T-helper 1 cell treated with Interleukin-12 subunit alpha and Interleukin-12 subunit beta and Interleukin-4 antibody, amounts not matched to agents 30 ng/mL and 1 ng/mL, for 36 hours (primary cell): ENCODE data around the gene MAGEA6. TPM values are rescaled to one million over a fixed set of nuclear protein-coding genes. Genes with fewer than 3 reads are reported as not detected.
"Not testable (repeated sequence)": the region's sequence is repeated elsewhere in the genome, so short reads cannot be mapped to it uniquely, and the experiment has no call there.

Experiments
- intact Hi-C: fragments of 100-400 bp; cut with micrococcal nuclease; formaldehyde crosslinking; loops from one replicate; pipeline ENCODE4 v1.15.1; 2024
- total RNA-seq: library from RNA; stranded (reverse); gene quantifications from 2 replicates; pipeline ENCODE4 v1.2.3, GENCODE V29; 2022

Gene MAGEA6
- total RNA-seq, result not detected in 2 replicates

- intact Hi-C loops, result not testable (repeated sequence)
These were observed at the start of gene MAGEA6 for GRCh38 chrX:152769549-152770289. TSS of gene MAGEA6 (minus strand) at chrX:152769689. CDS start at chrX:152767650, 2,039 bp downstream.

DNA sequence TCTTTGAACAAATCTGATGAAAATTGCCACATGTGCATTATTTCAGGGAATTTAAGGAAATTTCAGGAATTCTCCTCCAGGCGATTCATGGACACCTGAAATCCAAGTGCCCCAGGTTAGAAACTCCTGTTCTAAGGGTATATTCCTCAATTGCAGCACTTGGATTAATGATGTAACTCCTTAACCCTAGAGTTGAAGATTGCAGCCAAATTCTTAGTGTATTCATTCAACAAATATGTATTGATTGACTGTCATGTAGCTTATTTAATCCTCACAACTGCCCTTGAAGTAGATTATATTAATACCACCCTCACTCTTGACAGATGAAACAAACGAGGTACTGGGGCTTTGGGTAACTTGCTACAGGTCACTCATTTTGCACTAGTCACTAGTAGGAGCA, 49.8 kb upstream of the MAGEA6 start:
- intact Hi-C loops, result loop anchor here (5.0 kb wide), 2 partner anchors 1067 to 1667 kb away; no protein-coding TSS in a partner anchor

DNA sequence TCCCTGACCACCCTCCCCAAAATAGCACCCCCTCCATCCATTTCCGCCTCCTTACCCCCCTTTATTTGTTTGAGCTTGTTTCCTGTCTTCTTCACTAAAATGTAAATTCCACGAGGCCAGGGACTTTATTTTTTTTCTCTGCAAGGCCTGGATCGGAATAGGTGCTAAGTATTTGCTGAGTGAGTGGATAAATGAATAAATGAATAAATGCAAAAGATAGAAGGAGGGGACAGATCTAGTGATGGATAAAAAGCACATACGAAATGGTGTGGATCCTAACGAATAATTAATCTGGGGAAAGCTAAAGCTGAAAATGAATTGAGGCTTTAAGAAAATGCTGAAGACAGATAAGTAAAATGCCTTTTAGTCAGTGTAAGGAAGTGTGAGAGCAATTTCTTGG, 48.9 kb upstream of the MAGEA6 start:
- intact Hi-C loops, result loop anchor here (5.0 kb wide), 2 partner anchors 1066 to 1666 kb away; no protein-coding TSS in a partner anchor

- intact Hi-C loops, result loop anchor here (1.0 to 5.0 kb wide), 3 partner anchors 175 to 1665 kb away; no protein-coding TSS in a partner anchor
These were observed 47.7 kb upstream of the MAGEA6 start for GRCh38 chrX:152817078-152817764.

GRCh38 chrX:152814048-152814447, 44.6 kb upstream of the MAGEA6 start:
- intact Hi-C loops, result no loop called here

- intact Hi-C loops, result no loop called here
These were observed 43.7 kb upstream of the MAGEA6 start for GRCh38 chrX:152813206-152813605.

GRCh38 chrX:152810403-152810802, 40.9 kb upstream of the MAGEA6 start:
- intact Hi-C loops, result no loop called here

DNA sequence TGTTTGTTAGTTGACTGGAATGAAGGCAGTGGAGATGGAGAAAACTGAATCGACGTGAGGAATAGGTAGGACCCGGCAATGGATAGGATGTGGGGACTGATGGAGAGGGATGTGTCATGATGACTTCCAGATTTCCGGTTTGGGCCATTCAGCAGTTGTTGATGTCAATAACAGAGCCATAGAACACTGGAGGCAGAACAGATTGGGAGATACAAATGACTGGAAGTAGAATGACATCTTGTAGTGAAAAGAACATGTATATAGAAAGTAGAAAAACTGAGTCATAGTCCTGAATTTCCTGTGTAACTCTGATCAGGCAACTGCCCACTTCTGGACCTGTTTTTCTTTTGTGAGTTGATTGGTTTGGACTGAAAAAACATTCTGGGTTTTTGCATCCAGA, 36.5 kb upstream of the MAGEA6 start:
- intact Hi-C loops, result no loop called here

DNA sequence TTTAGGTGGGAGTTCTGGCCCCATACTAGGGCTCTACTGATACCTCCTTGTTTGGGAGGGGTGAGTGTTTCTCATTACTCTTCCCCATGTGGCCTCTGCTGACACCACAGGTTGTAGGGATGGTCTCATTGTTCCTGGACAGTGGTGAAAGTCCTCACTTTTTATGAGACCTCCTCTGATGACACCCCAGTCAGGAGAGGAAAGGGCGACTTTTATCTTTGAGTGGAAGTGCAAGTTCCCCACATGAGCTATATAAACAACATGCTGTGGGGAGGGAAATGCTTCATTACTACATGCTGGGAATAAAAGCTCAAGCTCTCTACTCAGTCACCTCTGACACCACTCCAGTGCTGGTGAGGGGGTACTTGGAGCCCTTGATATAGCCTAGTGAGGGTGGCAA, 29.5 kb upstream of the MAGEA6 start:
- intact Hi-C loops, result no loop called here

- intact Hi-C loops, result not testable (repeated sequence)
These were observed 17.6 kb upstream of the MAGEA6 start for GRCh38 chrX:152787062-152787461.

DNA sequence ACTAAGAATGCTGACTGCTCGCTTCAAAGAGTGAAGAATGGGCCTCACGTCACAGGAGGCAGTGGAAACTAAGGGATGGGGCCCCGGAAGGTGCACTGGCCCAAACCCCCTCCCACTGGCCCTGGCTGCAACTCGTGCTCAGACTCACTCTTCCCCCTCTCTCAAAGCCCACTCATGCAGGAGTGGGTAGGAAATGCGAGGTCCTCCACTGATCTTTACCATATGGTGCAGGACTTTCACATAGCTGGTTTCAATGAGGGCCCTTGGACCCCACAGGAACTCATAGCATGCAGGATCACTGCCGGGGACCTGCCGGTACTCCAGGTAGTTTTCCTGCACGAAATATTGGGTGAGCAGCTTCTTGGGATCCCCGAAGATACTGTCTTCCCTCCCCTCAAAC, 2.9 kb downstream of the MAGEA6 start:
- intact Hi-C loops, result not testable (repeated sequence)

DNA sequence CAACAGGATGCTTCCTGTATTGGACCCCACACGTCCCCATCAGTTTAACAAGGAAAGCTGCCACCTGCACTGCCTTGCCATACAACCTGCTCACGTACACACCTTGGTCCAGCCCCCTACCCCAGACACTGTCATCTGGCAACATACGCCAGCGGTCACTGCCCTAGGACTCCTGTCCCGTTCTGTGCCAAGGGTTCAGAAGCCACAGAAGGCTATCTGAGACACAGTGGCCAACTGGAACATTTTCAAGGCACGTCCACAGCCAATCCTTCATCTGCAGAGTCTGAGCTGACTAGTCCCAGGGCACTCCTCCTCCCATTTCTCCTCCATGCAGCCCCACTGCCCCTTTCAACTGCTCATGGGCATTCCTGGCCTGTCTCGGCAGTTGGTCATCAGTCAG, 7.9 kb downstream of the MAGEA6 start:
- intact Hi-C loops, result not testable (repeated sequence)

DNA sequence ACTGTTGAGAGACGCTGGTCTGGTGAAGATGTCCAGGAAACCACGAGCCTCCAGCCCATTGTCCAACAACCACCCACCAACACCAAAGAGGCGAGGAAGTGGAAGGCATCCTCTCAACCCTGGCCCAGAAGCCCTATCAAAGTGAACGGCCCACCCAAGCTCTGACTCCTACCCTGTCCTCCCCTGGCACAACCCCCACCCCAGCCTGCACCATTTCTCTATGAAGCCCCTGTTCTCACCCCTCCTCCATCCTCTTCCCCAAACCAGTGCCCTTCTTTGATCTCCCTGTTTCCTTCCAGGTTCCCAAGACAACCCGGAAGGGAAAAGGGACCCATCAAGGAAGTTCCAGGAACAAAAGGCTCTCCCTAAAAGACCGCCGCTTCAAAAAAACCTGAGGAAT, 9.9 kb downstream of the MAGEA6 start:
- intact Hi-C loops, result not testable (repeated sequence)

GRCh38 chrX:152758918-152759317, 10.6 kb downstream of the MAGEA6 start, which contains the start of gene CSAG3:
TSS of gene CSAG3 (plus strand) at chrX:152759218.
- intact Hi-C loops, result not testable (repeated sequence)

- intact Hi-C loops, result not testable (repeated sequence)
These were observed 14.6 kb downstream of the MAGEA6 start for GRCh38 chrX:152754871-152755270.

DNA sequence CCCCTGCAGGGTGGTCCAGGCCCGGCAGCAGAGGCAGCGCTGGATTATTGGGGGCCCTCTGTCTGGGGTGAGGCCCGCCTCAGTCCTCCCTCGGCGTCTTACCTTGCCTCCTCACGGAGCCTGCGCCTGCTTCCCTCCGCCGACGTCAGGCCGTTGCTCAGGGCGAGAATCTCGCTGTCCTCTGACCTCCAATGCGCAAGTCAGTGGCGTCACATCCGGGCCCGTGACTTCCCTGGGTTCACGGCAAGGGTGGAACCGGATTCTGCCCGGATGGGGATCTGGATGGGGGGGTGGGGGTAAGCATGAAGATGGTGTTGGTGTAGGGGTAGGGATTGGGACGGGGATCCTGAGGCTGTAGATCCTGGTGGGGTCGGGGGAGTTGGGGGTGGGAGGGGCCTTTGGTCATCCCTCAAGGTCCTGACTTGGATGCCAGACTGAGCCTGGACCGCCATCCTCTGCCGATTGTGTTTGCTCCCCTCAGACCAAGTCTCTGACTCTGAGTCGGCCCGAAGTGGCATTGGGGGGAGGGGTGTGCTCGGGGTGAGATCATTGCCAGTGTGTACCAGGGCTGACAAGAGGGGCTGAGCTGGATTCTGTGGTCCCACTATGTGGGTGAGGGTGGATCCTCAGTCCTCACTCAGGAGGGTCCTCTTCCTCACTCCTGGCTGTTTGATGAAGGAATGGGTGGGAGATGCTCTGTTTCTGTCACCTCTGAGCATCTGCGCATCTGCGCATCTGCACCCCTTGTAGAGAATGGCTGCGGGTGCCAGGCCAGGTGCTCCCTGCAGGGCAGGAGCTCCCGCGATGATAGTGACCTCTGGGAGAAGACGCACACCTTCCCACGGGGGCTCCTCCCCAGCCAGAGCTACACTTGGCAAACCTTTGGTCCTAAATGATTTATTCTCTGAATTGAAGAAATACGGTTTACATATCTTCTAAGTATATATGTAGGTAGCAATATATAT, 15.5 kb downstream of the MAGEA6 start, which contains the start of gene MAGEA2:
MAGEA2 (minus strand) TSS at position 157 of the 965 bp plus-strand sequence. CDS start 2,479 bp downstream, outside the sequence.
- intact Hi-C loops, result not testable (repeated sequence)

DNA sequence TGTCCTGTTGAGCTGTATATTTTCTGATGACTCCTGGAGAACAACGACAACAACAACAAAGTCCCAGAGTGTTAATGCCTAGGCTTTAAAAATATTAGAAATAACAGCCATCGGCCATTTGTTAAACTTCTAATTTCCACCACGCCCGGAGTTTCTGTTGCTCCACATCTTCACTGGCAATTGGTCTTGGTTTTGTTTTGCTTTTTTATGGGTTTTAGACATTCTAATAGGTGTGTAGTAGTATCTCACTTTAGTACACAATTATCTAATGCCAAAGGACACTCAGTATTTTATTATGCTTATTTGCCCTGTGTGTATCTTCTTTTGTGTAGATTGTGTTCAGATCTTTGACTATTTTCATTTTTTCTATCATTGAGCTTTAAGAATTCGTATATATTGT, 30.9 kb downstream of the MAGEA6 start:
- intact Hi-C loops, result no loop called here

GRCh38 chrX:152736528-152736927, 33.0 kb downstream of the MAGEA6 start:
- intact Hi-C loops, result not testable (repeated sequence)

DNA sequence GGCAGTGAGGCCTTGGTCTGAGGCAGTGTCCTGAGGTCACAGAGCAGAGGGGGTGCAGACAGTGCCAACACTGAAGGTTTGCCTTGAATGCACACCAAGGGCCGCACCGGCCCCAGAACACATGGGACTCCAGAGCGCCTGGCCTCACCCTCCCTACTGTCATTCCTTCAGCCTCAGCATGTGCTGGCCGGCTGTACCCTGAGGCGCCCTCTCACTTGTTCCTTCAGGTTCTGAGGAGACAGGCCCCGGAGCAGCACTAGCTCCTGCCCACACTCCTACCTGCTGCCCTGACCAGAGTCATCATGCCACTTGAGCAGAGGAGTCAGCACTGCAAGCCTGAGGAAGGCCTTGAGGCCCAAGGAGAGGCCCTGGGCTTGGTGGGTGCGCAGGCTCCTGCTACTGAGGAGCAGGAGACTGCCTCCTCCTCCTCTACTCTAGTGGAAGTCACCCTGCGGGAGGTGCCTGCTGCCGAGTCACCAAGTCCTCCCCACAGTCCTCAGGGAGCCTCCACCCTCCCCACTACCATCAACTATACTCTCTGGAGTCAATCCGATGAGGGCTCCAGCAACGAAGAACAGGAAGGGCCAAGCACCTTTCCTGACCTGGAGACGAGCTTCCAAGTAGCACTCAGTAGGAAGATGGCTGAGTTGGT, 33.5 kb downstream of the MAGEA6 start:
- intact Hi-C loops, result no loop called here

DNA sequence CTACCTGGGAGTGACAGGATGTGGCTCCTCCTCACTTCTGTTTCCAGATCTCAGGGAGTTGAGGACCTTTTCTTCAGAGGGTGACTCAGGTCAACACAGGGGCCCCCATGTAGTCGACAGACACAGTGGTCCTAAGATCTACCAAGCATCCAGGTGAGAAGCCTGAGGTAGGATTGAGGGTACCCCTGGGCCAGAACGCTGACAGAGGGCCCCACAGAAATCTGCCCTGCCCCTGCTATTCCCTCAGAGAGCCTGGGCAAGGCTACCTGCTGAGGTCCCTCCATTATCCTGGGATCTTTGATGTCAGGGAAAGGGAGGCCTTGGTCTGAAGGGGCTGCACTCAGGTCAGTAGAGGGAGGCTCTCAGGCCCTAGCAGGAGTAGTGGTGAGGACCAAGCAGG, 34.4 kb downstream of the MAGEA6 start:
- intact Hi-C loops, result no loop called here
